ENCODE data around the gene AOC3. TPM values are rescaled to one million over a fixed set of nuclear protein-coding genes. Genes with fewer than 3 reads are reported as not detected.

Gene AOC3
- polyA plus RNA-seq, 3 donors = 0.85 TPM; not detected in 2

- Histone ChIP-seq H3K79me2 (ENCODE audit: insufficient read depth, low read length) (no peaks in the 10 kb centered on the region), H3K27me3 (ENCODE audit: control insufficient read depth in 2 of 2, insufficient read depth in 2 of 2, low read length in 2 of 2) (no peaks in the 10 kb centered on the region), H3K4me3 (replicated peaks in 1 of 3; ENCODE audit: low read depth in 2 of 3, low read length in 3 of 3) (no peak overlapping the region), H3K9ac (ENCODE audit: insufficient read depth, low read length, poor library complexity, severe bottlenecking) (no peak overlapping the region), H3K4me2 (replicated peaks; ENCODE audit: extremely low read depth, low read length, poor library complexity, severe bottlenecking) (no peak overlapping the region), H3K36me3 (replicated peaks in 1 of 2; ENCODE audit: control insufficient read depth in 1 of 2, insufficient read depth in 2 of 2, low read length in 2 of 2) (no peaks in the 10 kb centered on the region), H2AFZ (ENCODE audit: insufficient read depth, low read depth, low read length, poor library complexity, severe bottlenecking) (no peak overlapping the region), H3K9me3 (replicated peaks in 1 of 2; ENCODE audit: control insufficient read depth in 1 of 2, insufficient read depth in 1 of 2, low read length in 2 of 2) (no peaks in the 10 kb centered on the region), H3K27ac (ENCODE audit: low read depth in 1 of 2, low read length in 2 of 2) (no peak overlapping the region), H4K20me1 (ENCODE audit: insufficient read depth, low read length) (no peaks in the 10 kb centered on the region), H3K4me1 (ENCODE audit: control insufficient read depth in 1 of 2, insufficient read depth in 2 of 2, low read length in 2 of 2) (peaks cover 0 to 8% of the 10 kb centered on the region in 2 donors)
- no peaks in the 10 kb centered on the region for H3K36me3 Mint-ChIP-seq
- no peak overlapping the region for H3K27ac Mint-ChIP-seq
- DNase-seq = no peak
- peaks cover 2 to 5% (median 5%) of the 10 kb centered on the region in 3 donors for H3K27me3 Mint-ChIP-seq (ENCODE audit: low read depth in 3 of 3)
- no CpG with 5 or more reads among the region's 1 CpG for WGBS (ENCODE audit: insufficient coverage)
- H3K9me3 Mint-ChIP-seq = peaks cover 0 to 1% (median 0%) of the 10 kb centered on the region in 7 donors
- TF ChIP-seq CTCF (IDR thresholded peaks at IDR 0.05) = no peak
- H3K4me1 Mint-ChIP-seq = peaks cover 6% of the 10 kb centered on the region
- intact Hi-C loops (cut with micrococcal nuclease) = no loop called here
- H3K4me3 Mint-ChIP-seq = no peak overlapping the region
Measured at GRCh38 chr17:42857389-42857788, 6.4 kb downstream of the AOC3 start.

GRCh38 chr17:42865638-42866094 is 14.7 kb downstream of the AOC3 start:
- Mint-ChIP-seq H3K9me3 (peaks cover 4 to 10% (median 7%) of the 10 kb centered on the region in 7 donors), H3K4me1 (no peaks in the 10 kb centered on the region), H3K27me3 (ENCODE audit: low read depth in 3 of 3) (peaks cover 2 to 12% (median 3%) of the 10 kb centered on the region in 3 donors), H3K4me3 (no peak overlapping the region), H3K27ac (no peak overlapping the region), H3K36me3 (peaks cover 0 to 3% of the 10 kb centered on the region in 2 donors)
- no peak overlapping the region for H3K9ac ChIP-seq (ENCODE audit: insufficient read depth, low read length, poor library complexity, severe bottlenecking)
- H3K9me3 ChIP-seq (replicated peaks in 1 of 2; ENCODE audit: control insufficient read depth in 1 of 2, insufficient read depth in 1 of 2, low read length in 2 of 2) = peaks cover 0 to under 1% of the 10 kb centered on the region in 2 donors
- H3K27ac ChIP-seq (ENCODE audit: low read depth in 1 of 2, low read length in 2 of 2) = no peak overlapping the region
- no peak for DNase-seq
- intact Hi-C loops (cut with micrococcal nuclease) = no loop called here
- TF ChIP-seq CTCF (IDR thresholded peaks at IDR 0.05) = no peak
- no peaks in the 10 kb centered on the region for H4K20me1 ChIP-seq (ENCODE audit: insufficient read depth, low read length)
- H3K27me3 ChIP-seq (ENCODE audit: control insufficient read depth in 2 of 2, insufficient read depth in 2 of 2, low read length in 2 of 2) = no peaks in the 10 kb centered on the region
- WGBS (ENCODE audit: insufficient coverage) = 93% methylated on average over 6 of the region's 7 CpGs
- H3K79me2 ChIP-seq (ENCODE audit: insufficient read depth, low read length) = no peaks in the 10 kb centered on the region
- H3K4me3 ChIP-seq (replicated peaks in 1 of 3; ENCODE audit: low read depth in 2 of 3, low read length in 3 of 3) = no peak overlapping the region
- H3K4me1 ChIP-seq (ENCODE audit: control insufficient read depth in 1 of 2, insufficient read depth in 2 of 2, low read length in 2 of 2) = no peaks in the 10 kb centered on the region
- no peak overlapping the region for H2AFZ ChIP-seq (ENCODE audit: insufficient read depth, low read depth, low read length, poor library complexity, severe bottlenecking)
- no peaks in the 10 kb centered on the region for H3K36me3 ChIP-seq (replicated peaks in 1 of 2; ENCODE audit: control insufficient read depth in 1 of 2, insufficient read depth in 2 of 2, low read length in 2 of 2)
- no peak overlapping the region for H3K4me2 ChIP-seq (replicated peaks; ENCODE audit: extremely low read depth, low read length, poor library complexity, severe bottlenecking)

Measured in CD14-positive monocyte (primary cell).